OCI-LY1 (cell line): Measurements from ENCODE around the gene CDK17.

Source experiments
- EZH2 ChIP-seq: fragments of 200-600 bp; sonication (generic), shearing (Covaris generic); IDR thresholded peaks from 2 replicates; pipeline ENCODE4 v1.8.0; 2017; ENCODE audit warnings: borderline replicate concordance, mixed run types, mild to moderate bottlenecking, antibody characterized with exemption, low read length, moderate library complexity, mixed read lengths
- TF ChIP-seq, protein P1 (sequence below): fragments of 200-600 bp; sonication (generic), shearing (Covaris generic); IDR thresholded peaks from 2 replicates; pipeline ENCODE4 v1.5.1; 2017; ENCODE audit warnings: mild to moderate bottlenecking, antibody characterized with exemption, low read length, moderate library complexity, mixed read lengths

DNA sequence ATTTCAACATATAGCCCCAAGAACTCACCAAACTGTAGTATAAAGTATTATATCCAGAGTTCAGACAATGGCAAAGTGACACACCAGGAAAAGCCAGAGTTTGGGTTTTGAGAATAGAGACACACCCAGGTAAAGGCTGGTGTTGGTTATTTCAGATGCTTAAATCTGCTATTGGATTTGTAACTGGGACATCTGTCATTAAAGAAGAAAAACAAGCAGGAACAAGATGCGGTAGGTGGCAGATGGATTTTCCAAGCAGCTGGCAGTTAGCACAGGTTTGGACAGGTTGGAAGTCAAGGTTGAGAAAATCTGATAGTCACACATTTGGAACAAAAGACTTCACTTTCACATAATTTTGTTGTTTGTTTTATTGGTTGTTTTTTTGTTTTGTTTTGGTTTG is 14.4 kb upstream of the CDK17 start:
- TF ChIP-seq, protein P1, sequence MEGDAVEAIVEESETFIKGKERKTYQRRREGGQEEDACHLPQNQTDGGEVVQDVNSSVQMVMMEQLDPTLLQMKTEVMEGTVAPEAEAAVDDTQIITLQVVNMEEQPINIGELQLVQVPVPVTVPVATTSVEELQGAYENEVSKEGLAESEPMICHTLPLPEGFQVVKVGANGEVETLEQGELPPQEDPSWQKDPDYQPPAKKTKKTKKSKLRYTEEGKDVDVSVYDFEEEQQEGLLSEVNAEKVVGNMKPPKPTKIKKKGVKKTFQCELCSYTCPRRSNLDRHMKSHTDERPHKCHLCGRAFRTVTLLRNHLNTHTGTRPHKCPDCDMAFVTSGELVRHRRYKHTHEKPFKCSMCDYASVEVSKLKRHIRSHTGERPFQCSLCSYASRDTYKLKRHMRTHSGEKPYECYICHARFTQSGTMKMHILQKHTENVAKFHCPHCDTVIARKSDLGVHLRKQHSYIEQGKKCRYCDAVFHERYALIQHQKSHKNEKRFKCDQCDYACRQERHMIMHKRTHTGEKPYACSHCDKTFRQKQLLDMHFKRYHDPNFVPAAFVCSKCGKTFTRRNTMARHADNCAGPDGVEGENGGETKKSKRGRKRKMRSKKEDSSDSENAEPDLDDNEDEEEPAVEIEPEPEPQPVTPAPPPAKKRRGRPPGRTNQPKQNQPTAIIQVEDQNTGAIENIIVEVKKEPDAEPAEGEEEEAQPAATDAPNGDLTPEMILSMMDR, result no peak
- no peak for TF ChIP-seq EZH2
